A549 treated with AZD2906 at 1 μM for 4 hours (cell line): ENCODE measurements around the gene DIPK1B. TPM values are rescaled to one million over a fixed set of nuclear protein-coding genes. Genes with fewer than 3 reads are reported as not detected.

Experiments
- total RNA-seq: library from RNA; stranded (reverse); fragments of 200-300 nt; extraction: Qiagen RNA extraction; gene quantifications from 5 replicates; pipeline ENCODE4 v1.2.3, GENCODE V29; 2022

The DIPK1B gene
- 6.1 to 9.8 TPM (median 9.3 TPM) in 5 replicates for total RNA-seq

GRCh38 chr9:136711751-136712689 lies at the start of gene DIPK1B:
Gene DIPK1B (plus strand): TSS chr9:136712572. CDS start chr9:136712666, 94 bp downstream.

GRCh38 chr9:136662656-136663581 lies 49.5 kb upstream of the DIPK1B start, which contains the start of gene EGFL7:
Gene EGFL7 (plus strand): TSS chr9:136662916. CDS start chr9:136668283, 5,367 bp downstream.

GRCh38 chr9:136686794-136687711 lies 25.3 kb upstream of the DIPK1B start, which contains the start of gene AGPAT2:
Gene AGPAT2 (minus strand): TSS chr9:136687457. CDS start chr9:136687357, 100 bp downstream.

GRCh38 chr9:136742591-136743391 lies 30.4 kb downstream of the DIPK1B start, which contains the start of gene LCN10:
Gene LCN10 (minus strand): TSS chr9:136742940. CDS start chr9:136742903, 37 bp downstream.

GRCh38 chr9:136748201-136748600 lies 35.8 kb downstream of the DIPK1B start, which contains the start of gene LCN6:
Gene LCN6 (minus strand): TSS chr9:136748525. CDS start chr9:136748483, 42 bp downstream.

GRCh38 chr9:136764301-136764891 lies 52.0 kb downstream of the DIPK1B start, which contains the start of gene LCN15:
Gene LCN15 (minus strand): TSS chr9:136764518. CDS start chr9:136764488, 30 bp downstream.

Other genes starting within 250 kb of the DIPK1B start
- gene SEC16A, start 229.5 kb upstream of the DIPK1B start, total RNA-seq = 53.0 to 62.2 TPM (median 56.8 TPM) in 5 replicates
- gene NOTCH1, start 166.5 kb upstream of the DIPK1B start, total RNA-seq = 9.4 to 12.4 TPM (median 11.2 TPM) in 5 replicates
- gene EGFL7, start 49.7 kb upstream of the DIPK1B start, total RNA-seq = 38.6 to 58.2 TPM (median 57.2 TPM) in 5 replicates
- gene AGPAT2, start 25.1 kb upstream of the DIPK1B start, total RNA-seq = 71.0 to 109 TPM (median 106 TPM) in 5 replicates
- gene LCN10, start 30.4 kb downstream of the DIPK1B start, total RNA-seq = 0.03 to 0.14 TPM in 2 of 5 replicates, not detected in the others
- not detected in 5 replicates for gene LCN6, start 36.0 kb downstream of the DIPK1B start, total RNA-seq
- not detected in 5 replicates for gene LCN8, start 45.7 kb downstream of the DIPK1B start, total RNA-seq
- 0.05 to 0.09 TPM (median 0.09 TPM) in 3 of 5 replicates, not detected in the others for gene LCN15, start 51.9 kb downstream of the DIPK1B start, total RNA-seq
- gene TMEM141, start 78.8 kb downstream of the DIPK1B start, total RNA-seq = 64.4 to 82.3 TPM (median 79.7 TPM) in 5 replicates
- gene CCDC183, start 83.8 kb downstream of the DIPK1B start, total RNA-seq = 0.19 to 0.38 TPM (median 0.28 TPM) in 5 replicates
- gene RABL6, start 95.4 kb downstream of the DIPK1B start, total RNA-seq = 63.0 to 83.9 TPM (median 80.3 TPM) in 5 replicates
- gene AJM1, start 129.9 kb downstream of the DIPK1B start, total RNA-seq = 3.7 to 4.5 TPM (median 4.1 TPM) in 5 replicates
- 250 to 343 TPM (median 299 TPM) in 5 replicates for gene PHPT1, start 136.8 kb downstream of the DIPK1B start, total RNA-seq
- gene MAMDC4, start 139.8 kb downstream of the DIPK1B start, total RNA-seq = 1.5 to 4.6 TPM (median 3.8 TPM) in 5 replicates
- gene EDF1, start 153.7 kb downstream of the DIPK1B start, total RNA-seq = 415 to 505 TPM (median 466 TPM) in 5 replicates
- 37.2 to 59.4 TPM (median 50.2 TPM) in 5 replicates for gene TRAF2, start 173.9 kb downstream of the DIPK1B start, total RNA-seq
- 65.5 to 105 TPM (median 98.0 TPM) in 5 replicates for gene FBXW5, start 232.2 kb downstream of the DIPK1B start, total RNA-seq
- 0.87 to 1.4 TPM (median 1.3 TPM) in 5 replicates for gene C8G, start 232.7 kb downstream of the DIPK1B start, total RNA-seq
- gene LCN12, start 239.7 kb downstream of the DIPK1B start, total RNA-seq = 0.58 to 2.4 TPM (median 1.5 TPM) in 5 replicates